GM12878 (cell line): Measurements from ENCODE around the gene GMPPB. TPM values are rescaled to one million over a fixed set of nuclear protein-coding genes. Genes with fewer than 3 reads are reported as not detected.

Experiments
- ATAC-seq: fragments of 200-7000 bp; cut with Tn5 transposase; 3 replicates; pipeline ENCODE4 v1.9.1; 2020; ENCODE audit warnings: mild to moderate bottlenecking, moderate library complexity
- BruUV-seq: library from RNA; stranded (reverse); fragments of 400-500 nt; replicated peaks from 2 replicates; lab custom pipeline; 2021; lab: Mats Ljungman, UMichigan
- CTCF ChIA-PET: fragments of 300-600 bp; sonication (Branson Sonifier 250); formaldehyde crosslinking; extraction: SDS; loops from one replicate; lab custom pipeline; 2021; ENCODE audit warnings: inconsistent platforms; lab: Yijun Ruan, JAX
- POLR2A ChIA-PET: fragments of 350-600 bp; formaldehyde crosslinking; extraction: SDS; loops from one replicate; lab custom pipeline; 2021; ENCODE audit warnings: inconsistent platforms; lab: Charles Lee
- RAD21 ChIA-PET: fragments of 300-600 bp; sonication (Branson Sonifier 250); formaldehyde crosslinking; loops from one replicate; lab custom pipeline; 2023; ENCODE audit warnings: antibody characterized with exemption; ENCODE audit not compliant: unreplicated experiment; lab: Charles Lee
- SMC1A ChIA-PET: fragments of 300-600 bp; sonication (Branson Sonifier 250); formaldehyde crosslinking; loops from one replicate; lab custom pipeline; 2023; ENCODE audit not compliant: unreplicated experiment, uncharacterized antibody; lab: Charles Lee
- DNase-seq: peaks from one replicate; pipeline ENCODE4 v3.0.0-alpha.2; 2011; ENCODE audit warnings: low read depth, low spot score
- FAIRE-seq: peaks from 3 replicates; lab custom pipeline; 2011; peaks lifted over from hg19 to GRCh38; lab: Jason Lieb, UNC
- H2AFZ ChIP-seq: 2 replicates; pipeline ENCODE4 v1.6.0; 2011; ENCODE audit warnings: low read depth, low read length, control low read depth; ENCODE audit not compliant: control insufficient read depth
- H3K27ac ChIP-seq: 2 replicates; pipeline ENCODE4 v1.5.1; 2011; ENCODE audit warnings: control low read depth; ENCODE audit not compliant: control insufficient read depth, insufficient read depth
- H3K27me3 ChIP-seq, 2 experiments: replicated peaks in 1 of 2; 2 replicates each; pipeline versions ENCODE4 v1.6.0 to v1.6.1; 2011; ENCODE audit warnings: low read length in 1 of 2; ENCODE audit not compliant: control insufficient read depth in 2 of 2, insufficient read depth in 2 of 2
- H3K36me3 ChIP-seq, 2 experiments: 2 replicates each; pipeline ENCODE4 v1.5.1; 2011; ENCODE audit warnings: low read length in 1 of 2; ENCODE audit not compliant: control insufficient read depth in 2 of 2, insufficient read depth in 2 of 2
- H3K4me1 ChIP-seq: 2 replicates; pipeline ENCODE4 v1.6.1; 2011; ENCODE audit warnings: mild to moderate bottlenecking, low read length, moderate library complexity, mixed read lengths; ENCODE audit not compliant: control insufficient read depth, insufficient read depth
- H3K4me2 ChIP-seq: 2 replicates; pipeline ENCODE4 v1.6.0; 2011; ENCODE audit warnings: control low read depth; ENCODE audit not compliant: control insufficient read depth, insufficient read depth
- H3K4me3 ChIP-seq: fragments of 200-600 bp; sonication (generic); 2 replicates; pipeline ENCODE4 v1.5.1; 2016
- H3K79me2 ChIP-seq: 2 replicates; pipeline ENCODE4 v1.6.0; 2011; ENCODE audit warnings: low read length; ENCODE audit not compliant: control insufficient read depth, insufficient read depth
- H3K9ac ChIP-seq: 2 replicates; pipeline ENCODE4 v1.8.0; 2011; ENCODE audit warnings: low read length, control low read depth, mixed read lengths; ENCODE audit not compliant: control insufficient read depth, insufficient read depth
- H3K9me3 ChIP-seq: replicated peaks from 3 replicates; pipeline ENCODE4 v1.5.1; 2011; ENCODE audit warnings: mild to moderate bottlenecking, low read length; ENCODE audit not compliant: control insufficient read depth, insufficient read depth
- H4K20me1 ChIP-seq: 2 replicates; pipeline ENCODE4 v1.6.0; 2011; ENCODE audit not compliant: control insufficient read depth, insufficient read depth
- ATF7 ChIP-seq: fragments of 450-650 bp; IDR thresholded peaks from 2 replicates; pipeline ENCODE4 v1.6.1; 2016; ENCODE audit warnings: low read depth, mild to moderate bottlenecking
- FOS ChIP-seq: IDR thresholded peaks from 3 replicates; pipeline ENCODE4 v1.6.1; 2011; ENCODE audit warnings: borderline replicate concordance; ENCODE audit not compliant: insufficient read length; ENCODE audit errors: extremely low read depth
- FOXM1 ChIP-seq: IDR thresholded peaks from 2 replicates; pipeline ENCODE4 v1.6.1; 2012; ENCODE audit warnings: low read depth, mild to moderate bottlenecking, inconsistent platforms, low read length, moderate library complexity
- NFYA ChIP-seq: IDR thresholded peaks from 2 replicates; pipeline ENCODE4 v1.6.1; 2011; ENCODE audit warnings: low read depth, mild to moderate bottlenecking, low read length, improper control_type of control experiment, borderline replicate concordance
- PAX5 ChIP-seq: IDR thresholded peaks from 2 replicates; pipeline ENCODE4 v1.6.1; 2011; ENCODE audit warnings: low read depth, low read length, borderline replicate concordance
- SP1 ChIP-seq: IDR thresholded peaks from one replicate; pipeline ENCODE4 v1.6.1; 2011; ENCODE audit warnings: low read depth, low read length
- STAT1 ChIP-seq: fragments of 450-650 bp; conservative IDR thresholded peaks from 2 replicates; pipeline ENCODE4 v1.6.1; 2014; ENCODE audit warnings: antibody characterized with exemption, mild to moderate bottlenecking
- YY1 ChIP-seq: IDR thresholded peaks from 2 replicates; pipeline ENCODE4 v1.6.1; 2011; ENCODE audit warnings: low read depth, mild to moderate bottlenecking, low read length
- ZSCAN29 ChIP-seq: fragments of 450-650 bp; IDR thresholded peaks from 2 replicates; pipeline ENCODE4 v1.6.1; 2017; ENCODE audit warnings: mild to moderate bottlenecking, moderate library complexity
- WGBS: methylation state at CpG from one replicate; pipeline ENCODE4 v1.1.6; 2016; ENCODE audit warnings: low lambda C conversion rate; ENCODE audit not compliant: insufficient replicate concordance, insufficient coverage; ENCODE audit errors: missing lambda C conversion rate; 5-methylcytosine and 5-hydroxymethylcytosine counted together
- in situ Hi-C: fragments of 300-500 bp; cut with MboI; formaldehyde crosslinking; loops from 9 replicates; pipeline ENCODE4 v1.14.3; 2018; ENCODE audit warnings: mixed read lengths
- intact Hi-C: fragments of 100-400 bp; cut with micrococcal nuclease; formaldehyde crosslinking; loops from one replicate; pipeline ENCODE4 v1.14.2; 2022; ENCODE audit not compliant: unreplicated experiment
- polyA plus RNA-seq, 11 experiments: library from polyadenylated mRNA; depleted of rRNA in 4 of 11; unstranded in 6 of 11; stranded (reverse) in 5 of 11; fragments of >200 nt; fragmentation: Nextera tagmentation in 4 of 11; fragmentation: Illumina TruSeq in 1 of 11; extraction: Ambion mirVana in 4 of 11; extraction: Trizol in 1 of 11; gene quantifications; 1 replicate in 1 of 11; 2 replicates in 10 of 11; pipeline versions ENCODE4 v1.2.1 to v1.2.3, GENCODE V29; 2011 to 2016; ENCODE audit warnings: inconsistent platforms in 2 of 11, missing spikeins in 2 of 11, low read depth in 1 of 11
- total RNA-seq, 4 experiments: library from RNA; depleted of rRNA in 3 of 4; stranded (reverse); fragments of >200 nt in 3 of 4; fragmentation: Illumina TruSeq in 1 of 4; extraction: Trizol in 1 of 4; gene quantifications; 2 replicates each; pipeline versions ENCODE4 v1.2.1 to v1.2.3, GENCODE V29; 2013 to 2021
- TF ChIP-seq, protein P1 (sequence below): fragments of 450-650 bp; IDR thresholded peaks from 2 replicates; pipeline ENCODE4 v1.6.1; 2017; ENCODE audit warnings: low read depth, mild to moderate bottlenecking, moderate library complexity
- TF ChIP-seq, protein P2 (sequence below): IDR thresholded peaks from 2 replicates; pipeline ENCODE4 v1.6.1; 2011; ENCODE audit warnings: mild to moderate bottlenecking, low read depth, low read length, moderate library complexity; ENCODE audit not compliant: insufficient replicate concordance

Gene GMPPB
- total and polyA plus RNA-seq, 10 of the 15 experiments (the other 5 are each of a cell fraction or from before 2014, with no cell fraction given) = 2.3 to 99.5 (median 23.3) TPM

GRCh38 chr3:49704629-49705028, 19.1 kb downstream of the GMPPB start:
- TF ChIP-seq, protein P1, sequence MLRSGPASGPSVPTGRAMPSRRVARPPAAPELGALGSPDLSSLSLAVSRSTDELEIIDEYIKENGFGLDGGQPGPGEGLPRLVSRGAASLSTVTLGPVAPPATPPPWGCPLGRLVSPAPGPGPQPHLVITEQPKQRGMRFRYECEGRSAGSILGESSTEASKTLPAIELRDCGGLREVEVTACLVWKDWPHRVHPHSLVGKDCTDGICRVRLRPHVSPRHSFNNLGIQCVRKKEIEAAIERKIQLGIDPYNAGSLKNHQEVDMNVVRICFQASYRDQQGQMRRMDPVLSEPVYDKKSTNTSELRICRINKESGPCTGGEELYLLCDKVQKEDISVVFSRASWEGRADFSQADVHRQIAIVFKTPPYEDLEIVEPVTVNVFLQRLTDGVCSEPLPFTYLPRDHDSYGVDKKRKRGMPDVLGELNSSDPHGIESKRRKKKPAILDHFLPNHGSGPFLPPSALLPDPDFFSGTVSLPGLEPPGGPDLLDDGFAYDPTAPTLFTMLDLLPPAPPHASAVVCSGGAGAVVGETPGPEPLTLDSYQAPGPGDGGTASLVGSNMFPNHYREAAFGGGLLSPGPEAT = no peak
- TF ChIP-seq NFYA (no peak), FOS (no peak), ZSCAN29 (no peak), YY1 (no peak), SP1 (no peak), ATF7 (no peak), STAT1 (no peak), PAX5 (no peak), FOXM1 (no peak)
- TF ChIP-seq, protein P2, sequence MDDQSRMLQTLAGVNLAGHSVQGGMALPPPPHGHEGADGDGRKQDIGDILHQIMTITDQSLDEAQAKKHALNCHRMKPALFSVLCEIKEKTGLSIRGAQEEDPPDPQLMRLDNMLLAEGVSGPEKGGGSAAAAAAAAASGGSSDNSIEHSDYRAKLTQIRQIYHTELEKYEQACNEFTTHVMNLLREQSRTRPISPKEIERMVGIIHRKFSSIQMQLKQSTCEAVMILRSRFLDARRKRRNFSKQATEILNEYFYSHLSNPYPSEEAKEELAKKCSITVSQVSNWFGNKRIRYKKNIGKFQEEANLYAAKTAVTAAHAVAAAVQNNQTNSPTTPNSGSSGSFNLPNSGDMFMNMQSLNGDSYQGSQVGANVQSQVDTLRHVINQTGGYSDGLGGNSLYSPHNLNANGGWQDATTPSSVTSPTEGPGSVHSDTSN = no peak
- Histone ChIP-seq H3K36me3 (peaks cover 0 to 5% of the 10 kb centered on the region in 2 experiments; a peak in 3 of 4 replicates), H4K20me1 (no peaks in the 10 kb centered on the region), H3K4me1 (no peaks in the 10 kb centered on the region), H3K4me3 (no peak overlapping the region), H3K27ac (no peak overlapping the region), H3K27me3 (no peaks in the 10 kb centered on the region), H3K9me3 (no peaks in the 10 kb centered on the region), H3K79me2 (no peaks in the 10 kb centered on the region), H3K9ac (no peak overlapping the region), H2AFZ (no peak overlapping the region), H3K4me2 (no peak overlapping the region)
- 89% methylated on average over 8 of the region's 8 CpGs for WGBS
- FAIRE-seq (no peak), DNase-seq (no peak), ATAC-seq (no peak)
- SMC1A ChIA-PET = no interaction called here
- in situ Hi-C loops = no loop called here
- RAD21 ChIA-PET = no interaction called here
- intact Hi-C loops = no loop called here
- POLR2A ChIA-PET = no interaction called here
- CTCF ChIA-PET = interaction anchor here (0.9 to 4.6 kb wide), 2 partner anchors 130 to 135 kb away, joined by 3 to 19 read pairs; no protein-coding TSS in a partner anchor
- BruUV-seq = no TSS peak
